ENCODE data around the gene EXOC2.

The EXOC2 gene

DNA sequence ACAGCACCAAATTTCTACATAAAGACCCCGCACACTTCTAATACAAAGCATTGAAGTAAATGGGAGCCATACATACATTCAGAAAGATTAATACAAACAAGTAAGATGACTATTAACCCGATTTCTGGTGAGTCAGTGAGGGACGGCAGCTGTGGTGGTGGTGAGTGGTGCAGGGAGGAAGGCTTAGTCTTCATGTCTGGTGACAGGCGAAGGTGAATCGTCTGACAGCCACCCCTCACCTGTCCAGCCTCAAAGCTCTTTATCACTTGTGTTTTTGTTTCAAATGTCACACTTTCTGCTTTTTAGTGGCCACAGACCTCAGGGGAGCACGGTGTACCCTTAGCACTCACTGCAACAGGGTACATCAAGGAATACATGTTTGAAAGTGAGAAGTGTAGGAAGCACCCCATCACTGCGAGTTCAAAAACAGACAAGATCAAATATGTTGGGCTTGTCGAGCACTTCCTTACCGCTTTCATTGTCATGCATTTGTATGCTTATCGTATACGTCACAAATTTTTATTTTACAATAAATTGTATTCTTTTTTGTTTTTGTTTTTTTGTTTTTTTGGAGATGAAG is 237.8 kb downstream of the EXOC2 start:
- DNase-seq = peak in 2 of 4 experiments; percentile 24 to 40

DNA sequence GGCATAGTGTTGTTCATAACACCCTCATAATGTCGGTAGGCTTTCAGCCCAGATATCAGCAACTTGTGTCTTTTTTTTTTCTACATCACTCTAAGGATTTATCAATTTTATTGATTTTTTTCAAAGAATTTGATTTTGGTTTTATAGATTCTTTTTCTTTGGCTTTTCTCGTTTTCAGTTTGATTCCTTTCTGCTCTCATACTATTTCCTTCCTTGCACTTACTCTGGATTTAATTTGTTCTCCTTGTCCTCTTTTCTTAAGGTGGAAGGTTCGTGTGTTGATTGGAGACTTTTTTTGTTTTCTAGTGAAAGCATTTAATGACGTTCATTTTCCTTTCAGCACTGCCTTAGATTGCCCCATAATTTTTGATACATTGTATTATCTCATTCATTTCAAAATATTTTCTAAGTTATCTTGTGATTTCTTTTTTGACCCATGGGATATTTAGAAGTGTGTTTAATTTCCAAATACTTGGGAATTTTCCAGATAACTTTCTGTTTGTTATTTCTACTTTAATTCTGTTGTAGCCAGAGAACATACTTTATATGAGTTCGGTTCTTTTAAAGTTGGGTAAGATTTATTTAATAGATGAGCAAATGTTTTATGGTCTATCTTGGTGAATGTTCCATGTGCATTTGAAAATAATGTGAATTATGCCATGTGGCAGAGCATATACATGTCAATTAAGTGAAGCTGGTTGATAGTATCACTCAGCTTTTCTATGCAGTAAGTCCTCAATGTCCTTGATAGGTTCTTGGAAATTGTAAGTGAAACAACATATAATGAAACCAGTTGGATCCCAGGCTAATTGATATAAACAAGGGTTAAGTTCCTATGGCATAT is 238.6 kb downstream of the EXOC2 start:
- DNase-seq = no peak

DNA sequence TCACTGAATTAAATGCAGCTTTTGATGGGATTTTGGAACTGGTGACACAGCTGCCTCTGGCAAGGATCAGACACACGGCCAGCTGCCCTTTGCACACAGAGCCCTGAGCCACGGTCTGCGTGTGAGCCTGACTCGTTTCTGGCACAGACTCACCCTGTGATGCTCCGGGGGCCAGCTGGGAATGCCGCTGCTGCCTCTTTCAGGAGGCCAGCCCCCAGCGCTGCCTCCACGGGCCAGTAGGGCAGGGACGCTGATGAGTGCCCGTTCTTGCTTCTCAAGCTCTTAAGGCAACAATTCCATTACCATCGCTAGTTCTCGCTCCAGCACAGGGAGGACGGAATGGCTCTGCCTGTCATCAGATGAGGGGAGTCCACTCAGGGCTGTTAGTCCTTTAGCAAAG is 239.8 kb downstream of the EXOC2 start:
- DNase-seq = no peak

DNA sequence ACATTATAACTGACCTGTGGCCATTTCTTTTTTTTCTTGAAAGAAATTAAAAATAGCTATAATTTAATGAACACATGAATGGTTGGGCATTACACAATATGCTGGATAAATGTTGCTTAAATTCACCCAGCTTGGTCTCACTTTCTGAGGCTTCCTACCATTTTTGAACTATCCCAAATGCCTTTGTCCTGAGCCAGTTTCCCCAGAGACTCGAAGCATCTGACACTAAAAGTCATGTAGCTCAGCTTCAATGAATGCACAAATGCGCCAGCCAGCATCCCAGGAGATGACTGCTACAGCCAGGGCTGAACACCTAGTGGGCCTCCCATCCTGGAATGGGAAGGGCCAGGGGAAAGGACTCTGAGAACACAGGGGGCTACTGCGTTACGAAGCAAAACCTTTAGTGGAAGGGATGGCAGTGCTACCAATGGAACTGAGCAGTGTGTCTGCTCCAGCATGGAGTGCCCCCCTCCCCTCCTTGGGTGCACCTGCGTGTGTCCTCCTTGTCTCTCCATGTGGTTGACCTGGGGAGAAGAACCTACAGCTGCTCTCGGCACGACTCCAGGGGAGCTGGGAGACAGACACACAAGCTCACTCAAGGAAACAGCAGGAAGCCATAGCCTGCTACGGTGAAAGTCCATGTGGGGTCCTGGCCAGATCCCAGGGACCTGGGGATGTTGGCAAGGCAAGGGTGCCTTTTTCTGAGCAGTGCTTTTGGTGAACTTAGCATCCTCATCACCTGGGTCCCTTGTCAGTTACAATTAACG is 240.5 kb downstream of the EXOC2 start:
- no peak for DNase-seq

DNA sequence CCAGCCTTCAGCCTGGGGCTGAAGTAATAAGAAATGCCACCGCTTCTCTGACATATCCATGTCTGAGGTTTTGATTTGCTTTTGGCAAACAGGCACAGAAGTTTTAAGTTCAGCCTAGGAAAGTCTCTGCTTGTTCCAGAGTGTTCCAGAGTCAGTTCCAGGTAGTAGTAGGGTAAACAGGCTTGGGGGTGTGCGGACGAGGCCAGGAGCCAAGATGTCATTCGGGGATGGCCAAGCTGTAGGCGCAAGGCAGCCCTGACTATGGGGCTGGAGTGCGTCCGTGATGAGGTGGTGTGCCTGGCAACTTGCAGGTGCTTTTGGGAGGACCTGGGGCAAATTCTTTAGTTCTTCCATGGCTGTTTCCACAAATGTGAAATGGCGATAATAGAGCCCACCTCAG is 241.1 kb downstream of the EXOC2 start:
- no peak for DNase-seq

DNA sequence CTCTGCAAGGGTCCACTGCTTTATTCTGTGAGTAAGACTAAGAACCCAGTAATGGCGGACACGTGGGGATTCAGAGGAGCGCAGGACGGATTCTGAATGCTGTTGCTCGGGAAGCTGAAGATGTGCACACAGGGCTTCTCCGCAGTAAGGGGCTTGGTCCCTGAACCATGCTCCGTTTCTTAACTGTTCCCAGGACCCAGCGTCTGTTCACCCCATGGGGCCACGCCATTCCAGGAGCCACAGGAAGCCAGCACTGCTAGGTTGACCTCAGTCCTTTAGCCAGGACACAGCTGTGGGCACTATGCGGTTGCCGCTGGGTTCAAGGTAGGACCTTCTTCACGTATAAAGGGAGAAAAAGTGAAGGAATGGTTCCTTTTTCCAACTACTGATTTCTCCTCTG is 241.6 kb downstream of the EXOC2 start:
- no peak for DNase-seq

DNA sequence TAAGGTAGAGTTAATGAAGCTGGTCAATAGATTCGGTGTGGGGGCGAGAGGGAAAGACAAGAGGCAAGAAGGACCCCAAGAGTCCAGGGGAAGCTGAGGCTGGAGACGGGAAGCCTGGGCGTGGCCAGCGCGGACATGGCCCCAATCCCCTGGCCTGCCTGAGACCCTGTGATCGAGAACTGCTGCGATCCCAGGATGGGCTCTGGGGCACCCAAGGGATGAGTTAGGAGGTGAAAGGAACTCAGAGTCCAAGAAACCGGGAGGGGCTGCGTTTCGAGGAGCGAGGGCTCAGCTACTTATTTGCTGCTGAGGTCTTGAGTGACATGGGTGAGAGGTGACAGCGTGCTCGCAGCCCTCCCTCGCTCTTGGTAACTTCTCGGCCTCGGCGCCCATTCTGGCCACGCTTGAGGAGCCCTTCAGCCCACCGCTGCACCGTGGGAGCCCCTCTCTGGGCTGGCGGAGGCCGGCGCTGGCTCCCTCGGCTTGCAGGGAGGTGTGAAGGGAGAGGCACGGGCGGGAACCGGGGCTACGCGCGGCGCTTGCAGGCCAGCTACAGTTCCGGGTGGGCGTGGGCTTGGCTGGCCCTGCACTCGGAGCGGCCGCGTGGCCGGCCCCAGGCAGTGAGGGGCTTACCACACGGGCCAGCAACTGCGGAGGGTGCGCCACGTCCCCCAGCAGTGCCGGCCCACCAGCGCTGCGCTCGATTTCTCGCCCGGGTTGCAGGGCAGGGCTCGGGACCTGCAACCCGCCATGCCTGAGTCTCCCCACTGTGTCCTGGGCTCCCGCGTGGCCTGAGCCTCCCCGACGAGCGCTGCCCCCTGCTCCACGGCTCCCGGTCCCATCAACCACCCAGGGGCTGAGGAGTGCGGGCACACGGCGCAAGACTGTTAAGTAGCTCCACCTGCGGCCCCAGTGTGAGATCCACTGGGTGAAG is 243.2 kb downstream of the EXOC2 start:
- no peak for DNase-seq

DNA sequence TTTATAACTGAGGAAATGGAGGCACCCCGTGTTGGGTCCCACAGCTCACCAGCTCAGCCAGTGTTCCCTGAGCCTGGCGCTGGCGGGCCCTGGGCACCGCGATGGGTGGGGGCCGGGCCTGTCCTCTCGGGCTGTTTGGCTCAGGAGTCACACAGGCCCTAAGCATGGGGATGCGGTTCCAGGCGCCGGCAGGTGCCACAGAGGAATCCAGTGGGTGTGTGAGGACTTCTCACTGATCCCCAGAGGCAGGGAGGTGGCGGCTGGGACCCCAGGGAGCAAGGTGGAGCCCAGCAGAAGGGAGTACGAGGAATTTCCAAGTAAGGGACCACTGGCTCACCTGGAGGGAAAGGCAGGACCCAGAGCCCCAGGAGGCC is 243.9 kb downstream of the EXOC2 start:
- no peak for DNase-seq

DNA sequence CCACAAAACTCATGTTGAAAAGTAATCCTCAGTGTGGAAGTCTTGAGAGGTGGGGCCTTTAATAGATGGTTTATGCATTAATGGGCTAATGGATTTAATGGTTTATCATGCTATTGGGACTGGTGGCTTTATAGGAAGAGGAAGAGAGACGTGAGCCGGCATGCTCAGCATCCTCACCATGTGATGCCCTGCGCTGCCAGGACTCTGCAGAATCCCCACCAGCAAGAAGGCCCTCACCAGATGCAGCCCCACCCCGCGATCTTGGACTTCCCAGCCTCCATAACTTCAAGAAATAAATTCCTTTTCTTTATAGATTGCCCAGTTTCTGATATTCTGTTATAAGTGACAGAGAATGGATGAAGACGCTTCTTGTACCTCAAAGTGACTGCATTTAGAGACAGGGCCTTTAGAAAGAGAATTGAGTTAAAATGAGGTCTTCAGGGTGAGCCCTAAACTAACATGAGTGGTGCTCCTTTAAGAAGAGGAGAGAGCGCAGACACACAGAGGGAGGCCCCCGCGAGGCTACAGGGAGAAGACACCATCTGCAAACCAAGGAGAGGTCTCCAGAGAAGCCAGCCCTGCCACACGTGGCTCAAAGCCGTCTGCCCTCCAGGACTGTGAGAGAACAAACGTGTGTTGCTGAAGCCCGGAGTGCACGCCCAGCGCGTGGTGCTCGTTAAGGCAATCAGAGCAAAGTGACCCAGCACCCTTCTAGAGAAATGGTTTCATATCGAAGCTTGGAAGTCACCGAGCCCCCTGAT is 244.5 kb downstream of the EXOC2 start:
- DNase-seq = no peak

DNA sequence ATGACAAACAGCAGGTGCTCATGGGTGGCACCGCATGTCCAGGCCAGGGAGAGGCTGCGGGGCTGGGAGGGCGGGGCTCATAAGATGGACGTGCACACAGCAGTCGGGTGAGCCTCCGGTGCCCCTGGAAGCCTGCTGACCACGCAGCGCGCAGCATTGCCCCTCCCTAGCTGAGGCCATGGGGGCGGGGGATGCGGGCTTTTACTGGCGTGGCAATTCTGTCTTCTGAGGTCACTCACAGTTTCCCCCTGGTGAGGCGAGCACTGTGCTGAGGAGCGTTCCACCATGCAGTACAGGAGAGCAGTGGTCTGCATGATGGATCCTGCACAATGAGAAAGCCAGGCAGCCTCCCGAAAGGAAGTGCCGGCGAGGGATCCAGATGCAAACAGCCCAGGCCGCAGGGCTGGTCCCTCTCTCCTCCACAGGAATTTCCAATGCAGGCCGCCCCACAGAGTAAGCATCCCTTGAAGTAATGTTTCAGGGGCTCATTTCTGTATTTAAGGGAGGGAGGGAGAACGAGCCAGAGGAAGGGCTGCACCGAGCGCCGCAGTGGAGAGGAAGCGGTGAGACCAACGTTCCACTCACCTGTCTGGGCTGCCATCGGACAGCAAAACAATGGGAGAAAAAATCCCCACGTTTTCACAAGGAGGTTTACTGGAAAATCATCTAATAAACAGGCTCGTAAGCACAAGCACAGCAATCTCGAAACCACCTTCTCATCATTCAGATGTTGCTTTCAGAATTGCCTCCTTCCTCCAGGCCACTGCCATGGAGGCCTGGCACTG is 245.4 kb downstream of the EXOC2 start:
- DNase-seq = peak in 1 of 4 experiments; percentile 38

DNA sequence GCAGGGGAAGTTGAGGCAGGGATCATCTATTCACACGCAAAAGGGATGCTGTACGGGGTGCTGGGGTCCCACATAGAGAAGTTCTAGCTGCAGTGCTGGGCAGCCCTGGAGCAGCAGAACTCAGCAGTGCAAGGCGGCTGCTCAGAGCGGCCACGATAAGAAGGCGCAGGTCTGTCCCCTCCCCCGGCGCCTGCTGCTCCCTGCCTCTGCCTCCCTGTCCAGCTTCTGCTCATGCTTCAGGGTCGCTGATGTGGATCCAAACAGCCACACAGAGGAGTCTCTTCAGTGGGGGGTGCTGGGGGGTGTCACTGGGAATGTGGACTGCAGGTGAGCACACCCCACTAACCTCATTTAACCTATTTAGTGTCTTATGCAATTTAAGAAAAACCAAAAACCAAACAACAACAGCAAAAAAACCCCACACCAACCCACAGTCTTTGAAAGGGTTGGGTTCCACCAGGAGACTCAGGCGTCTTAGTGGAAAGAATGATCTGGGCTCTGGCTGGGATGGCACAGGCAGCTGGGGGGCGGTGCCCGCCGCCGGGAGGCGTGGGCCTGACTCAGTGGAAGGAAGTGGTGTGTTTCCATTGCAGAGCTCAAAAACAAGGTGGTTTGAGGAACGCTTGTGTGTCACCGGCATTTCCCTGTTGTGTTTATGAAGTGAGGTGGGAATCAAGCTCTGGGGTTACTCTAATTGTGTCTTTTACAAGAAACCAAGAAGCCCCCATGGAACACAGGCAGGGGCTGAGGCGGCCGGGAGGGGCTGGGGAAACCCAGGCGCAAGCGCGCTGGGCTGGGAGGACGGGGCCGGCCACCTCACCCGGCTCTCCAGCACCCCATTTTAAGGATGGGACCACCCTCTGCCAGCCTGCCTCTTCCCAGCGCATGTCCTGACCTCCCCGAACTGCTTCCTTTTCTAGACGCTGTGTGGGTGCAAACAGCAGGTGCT is 246.2 kb downstream of the EXOC2 start:
- peak; percentile 40 to 70 (median 57) for DNase-seq

DNA sequence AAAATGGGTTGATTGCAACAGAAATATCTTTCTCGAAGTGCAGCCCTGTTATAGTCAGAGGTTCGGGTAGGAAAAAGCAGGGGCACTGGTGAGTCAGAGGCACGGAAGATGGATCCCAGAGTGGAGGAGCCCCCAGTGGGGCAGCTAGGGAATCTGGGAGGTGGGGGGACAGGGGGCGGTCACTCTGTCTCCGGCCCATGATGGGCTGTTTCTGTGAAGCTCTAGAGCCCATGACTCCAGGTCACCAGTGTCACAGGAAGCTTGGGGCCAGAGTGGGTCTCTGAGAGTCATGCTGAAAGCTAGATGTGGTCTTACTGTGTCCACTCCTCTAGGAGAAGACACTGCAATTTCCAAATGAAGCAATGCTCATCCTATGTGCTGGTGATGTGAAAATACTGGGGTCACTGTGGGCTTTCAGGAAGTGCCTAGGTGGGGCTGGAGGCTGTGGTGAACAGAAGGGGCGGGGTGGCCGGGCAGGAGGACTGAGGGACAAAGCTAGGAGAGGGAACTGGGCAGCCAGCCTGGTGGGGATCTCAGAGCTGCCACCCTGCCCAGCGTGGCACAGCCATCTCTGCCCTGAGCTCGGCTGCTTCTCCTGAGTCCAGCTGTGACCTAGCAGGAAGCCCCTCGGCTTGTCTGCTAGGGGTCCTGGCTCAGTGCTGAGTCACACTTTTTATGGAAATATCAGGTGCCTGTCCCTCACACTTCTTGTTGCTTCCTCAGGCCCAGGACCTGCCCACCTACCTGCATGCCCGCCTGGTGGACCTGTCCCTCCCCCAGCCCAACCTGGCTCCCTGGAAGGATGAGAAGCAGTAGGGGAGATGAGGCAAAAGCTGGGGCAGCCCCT is 247.1 kb downstream of the EXOC2 start:
- DNase-seq = no peak

DNA sequence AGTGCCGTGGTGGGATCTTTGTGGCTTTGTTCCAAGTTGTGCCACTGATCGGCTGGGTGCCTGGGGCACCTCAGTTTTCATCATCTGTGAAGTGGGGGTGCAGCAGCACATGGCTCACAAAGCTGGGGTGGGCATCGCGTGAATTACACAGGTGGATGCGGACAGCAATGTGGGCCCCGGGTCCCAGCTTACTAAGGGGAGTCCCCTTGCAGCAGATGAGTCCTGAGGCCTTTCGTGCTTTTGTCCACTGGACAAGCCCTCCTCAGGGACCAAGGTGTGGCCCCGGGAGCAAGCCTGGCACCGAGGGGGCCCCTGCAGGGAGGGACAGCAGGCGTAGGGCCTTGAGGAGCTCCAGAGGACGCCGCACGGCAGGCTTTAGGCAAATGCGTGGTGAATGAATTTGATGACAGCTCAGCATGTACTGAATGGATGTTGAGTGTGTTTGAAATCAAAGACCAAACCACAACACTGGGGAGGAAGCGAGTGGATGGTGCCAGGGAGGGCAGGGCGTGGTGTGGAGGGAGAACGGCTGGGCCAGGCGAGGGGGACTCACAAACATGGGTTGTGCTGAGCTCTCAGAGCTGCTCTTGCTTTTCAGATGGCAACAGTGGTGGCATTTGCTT is 248.2 kb downstream of the EXOC2 start:
- DNase-seq = peak in 1 of 4 experiments; percentile 16

DNA sequence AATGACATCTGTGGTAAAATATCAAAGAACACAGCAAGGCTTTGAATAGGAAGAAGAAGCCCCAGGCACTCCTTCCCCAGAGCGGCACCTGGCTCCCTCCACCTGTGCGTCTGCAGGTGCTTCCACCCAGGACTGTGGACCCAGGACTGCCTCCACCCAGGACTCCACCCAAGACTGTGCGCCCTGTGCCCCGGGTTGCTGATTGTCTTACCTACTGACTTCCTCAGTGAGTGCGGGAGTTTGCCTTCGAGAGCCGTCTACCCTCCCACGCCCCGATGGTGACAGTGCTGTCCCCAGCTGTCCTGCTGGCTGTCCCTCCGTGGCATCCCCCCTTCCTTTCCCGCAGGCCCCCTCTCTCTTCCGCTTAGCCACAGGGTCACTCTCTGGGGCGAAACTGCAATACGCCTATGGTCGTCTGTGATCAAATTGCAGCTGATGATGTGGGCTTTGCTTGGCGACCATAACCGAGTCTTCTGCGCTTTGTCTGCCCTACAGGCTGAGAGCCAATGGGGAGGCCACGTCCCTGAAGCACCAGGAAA is 249.2 kb downstream of the EXOC2 start:
- DNase-seq = no peak

DNA sequence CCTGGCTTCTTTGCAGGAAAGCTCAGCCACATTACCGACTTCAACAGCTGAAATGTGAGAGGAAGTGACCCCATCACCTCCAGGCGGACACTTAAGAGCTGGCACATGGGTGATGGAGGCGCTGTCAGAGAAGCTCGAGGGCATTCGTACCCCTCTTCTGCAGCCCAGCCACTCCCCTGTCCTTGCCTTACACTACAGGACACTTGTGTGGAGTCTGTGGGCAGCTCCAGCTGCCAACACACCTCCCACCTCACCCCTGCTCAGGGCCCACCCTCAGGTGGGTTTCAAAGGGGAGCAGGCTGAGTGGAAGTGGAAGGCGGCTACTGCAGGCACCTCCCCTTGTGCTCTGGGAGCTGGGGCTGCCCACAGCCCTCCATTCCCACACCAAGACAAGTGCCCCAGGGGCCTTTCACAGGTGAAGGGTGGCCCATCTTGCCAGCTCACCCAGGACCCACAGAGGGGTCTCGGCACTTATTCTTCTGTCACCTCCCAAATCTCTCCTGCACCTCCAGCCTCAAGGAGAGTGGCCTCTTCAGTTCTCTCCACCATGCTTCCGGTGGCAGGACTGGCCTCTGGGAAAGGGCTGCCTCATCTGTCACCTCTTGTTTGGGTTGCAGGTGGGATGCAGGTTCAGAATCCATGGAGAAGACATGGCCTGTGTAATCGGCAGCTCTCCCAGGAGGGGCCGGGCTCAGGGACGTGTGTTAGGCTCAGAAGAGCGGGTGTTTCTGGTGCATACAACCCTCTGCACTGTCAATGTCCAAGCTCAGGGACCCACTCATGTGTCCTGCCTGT is 251.6 kb downstream of the EXOC2 start:
- no peak for DNase-seq

DNA sequence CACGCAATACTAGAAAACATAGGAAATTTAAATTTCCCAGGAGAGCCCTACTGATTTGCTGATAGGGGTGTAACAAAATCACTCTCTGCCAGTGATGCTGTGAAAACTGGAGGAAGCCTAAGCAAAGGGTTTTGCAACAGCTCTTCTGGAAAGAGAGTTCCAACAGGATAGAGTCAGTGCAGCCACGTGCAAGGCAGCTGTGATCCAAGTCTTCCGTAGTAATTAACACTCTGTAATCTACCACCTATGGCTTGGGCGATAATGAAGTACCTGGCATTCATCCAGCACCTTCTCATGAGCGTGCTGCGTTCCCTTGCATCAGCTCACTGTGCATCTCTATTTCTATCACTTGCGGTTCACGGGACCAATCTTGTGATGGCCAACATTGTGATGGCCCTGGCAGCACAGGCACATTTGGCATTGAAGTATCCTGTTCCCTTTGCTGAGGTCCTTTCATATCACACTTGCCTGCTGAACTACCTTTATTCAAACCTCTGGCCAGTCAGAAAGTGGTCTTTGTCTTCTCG is 253.2 kb downstream of the EXOC2 start:
- no peak for DNase-seq

DNA sequence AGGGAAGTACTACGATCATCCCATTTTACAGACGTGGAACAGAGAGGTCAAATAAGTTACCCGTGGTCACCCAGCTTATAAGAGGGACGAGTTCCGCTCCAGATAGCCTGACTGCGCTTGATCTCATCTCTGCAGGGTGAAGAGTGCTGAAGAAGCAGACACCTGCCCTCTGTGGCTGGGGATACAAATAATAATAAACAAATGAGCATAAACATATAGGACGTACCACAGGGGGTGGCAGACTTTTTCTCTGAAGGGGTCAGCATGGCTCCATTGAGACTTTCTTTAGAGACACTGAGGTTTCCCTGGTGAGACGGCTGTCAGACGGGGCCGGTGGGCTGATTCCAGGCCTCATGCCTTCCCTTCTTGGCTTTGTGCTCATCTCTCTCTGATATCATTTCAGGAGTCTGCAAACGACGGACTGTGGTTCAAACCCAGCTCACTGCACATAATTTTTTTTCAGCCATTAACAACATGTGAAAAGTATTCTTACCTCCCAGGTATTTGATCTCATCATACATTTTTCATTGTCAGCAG is 254.2 kb downstream of the EXOC2 start:
- no peak for DNase-seq

Measured in activated CD4-positive, CD25-positive, alpha-beta regulatory T cell (primary cell).